Chondrocyte (in vitro differentiated cells): ENCODE results near the gene FAM83C. TPM values are rescaled to one million over a fixed set of nuclear protein-coding genes. Genes with fewer than 3 reads are reported as not detected.

Source experiments
- DNase-seq: peaks from one replicate; pipeline ENCODE4 v3.0.0; 2021; ENCODE audit warnings: mixed read lengths, low spot score
- H3K27ac Mint-ChIP-seq: one replicate; pipeline ENCODE4 v1.8.0; 2021; ENCODE audit warnings: mild to moderate bottlenecking, moderate library complexity, mixed read lengths; ENCODE audit not compliant: unreplicated experiment
- H3K27me3 Mint-ChIP-seq: 2 replicates; pipeline ENCODE4 v1.8.0; 2021; ENCODE audit warnings: low read depth, mixed read lengths
- H3K36me3 Mint-ChIP-seq: 2 replicates; pipeline ENCODE4 v1.8.0; 2021; ENCODE audit warnings: low read depth, mixed read lengths
- H3K4me1 Mint-ChIP-seq: 2 replicates; pipeline ENCODE4 v1.8.0; 2021; ENCODE audit warnings: low read depth, mild to moderate bottlenecking, mixed read lengths
- H3K4me3 Mint-ChIP-seq: one replicate; pipeline ENCODE4 v1.8.0; 2021; ENCODE audit warnings: mild to moderate bottlenecking, moderate library complexity, mixed read lengths; ENCODE audit not compliant: unreplicated experiment
- H3K9me3 Mint-ChIP-seq: 2 replicates; pipeline ENCODE4 v1.8.0; 2021; ENCODE audit warnings: low read depth, mixed read lengths
- total RNA-seq: library from RNA; stranded (reverse); gene quantifications from 3 replicates; pipeline ENCODE4 v1.2.1, GENCODE V29; 2021
- TF ChIP-seq, protein P1 (sequence below): fragments of 200-600 bp; sonication (generic); IDR thresholded peaks from 2 replicates; pipeline ENCODE4 v1.5.0; 2021; ENCODE audit warnings: antibody characterized with exemption, mild to moderate bottlenecking, moderate library complexity

FAM83C gene
- total RNA-seq, 1 donor from 2014 or later: not detected

DNA sequence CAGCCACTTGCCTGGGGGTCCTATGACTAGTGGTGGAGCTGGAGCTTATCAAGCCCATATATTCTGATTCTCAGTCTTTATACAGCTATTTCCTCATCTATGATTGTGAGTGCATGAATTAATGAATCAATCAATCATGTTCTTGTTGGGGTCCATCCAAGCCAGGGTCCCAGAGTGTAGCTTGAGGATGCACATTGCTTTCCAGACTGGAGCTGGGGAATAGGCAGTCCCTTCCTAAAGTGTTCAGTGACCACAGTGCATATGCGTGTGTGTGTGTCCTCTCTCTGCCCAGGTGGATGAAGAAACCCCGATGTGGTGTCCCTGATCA is 40.6 kb downstream of the FAM83C start:
- peaks cover 5% of the 10 kb centered on the region for H3K36me3 Mint-ChIP-seq
- H3K4me3 Mint-ChIP-seq: no peak overlapping the region
- no peaks in the 10 kb centered on the region for H3K27me3 Mint-ChIP-seq
- H3K27ac Mint-ChIP-seq: no peak overlapping the region
- DNase-seq: no peak
- TF ChIP-seq, protein P1, sequence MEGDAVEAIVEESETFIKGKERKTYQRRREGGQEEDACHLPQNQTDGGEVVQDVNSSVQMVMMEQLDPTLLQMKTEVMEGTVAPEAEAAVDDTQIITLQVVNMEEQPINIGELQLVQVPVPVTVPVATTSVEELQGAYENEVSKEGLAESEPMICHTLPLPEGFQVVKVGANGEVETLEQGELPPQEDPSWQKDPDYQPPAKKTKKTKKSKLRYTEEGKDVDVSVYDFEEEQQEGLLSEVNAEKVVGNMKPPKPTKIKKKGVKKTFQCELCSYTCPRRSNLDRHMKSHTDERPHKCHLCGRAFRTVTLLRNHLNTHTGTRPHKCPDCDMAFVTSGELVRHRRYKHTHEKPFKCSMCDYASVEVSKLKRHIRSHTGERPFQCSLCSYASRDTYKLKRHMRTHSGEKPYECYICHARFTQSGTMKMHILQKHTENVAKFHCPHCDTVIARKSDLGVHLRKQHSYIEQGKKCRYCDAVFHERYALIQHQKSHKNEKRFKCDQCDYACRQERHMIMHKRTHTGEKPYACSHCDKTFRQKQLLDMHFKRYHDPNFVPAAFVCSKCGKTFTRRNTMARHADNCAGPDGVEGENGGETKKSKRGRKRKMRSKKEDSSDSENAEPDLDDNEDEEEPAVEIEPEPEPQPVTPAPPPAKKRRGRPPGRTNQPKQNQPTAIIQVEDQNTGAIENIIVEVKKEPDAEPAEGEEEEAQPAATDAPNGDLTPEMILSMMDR: no peak
- H3K4me1 Mint-ChIP-seq: peaks cover 4% of the 10 kb centered on the region
- H3K9me3 Mint-ChIP-seq: no peaks in the 10 kb centered on the region

DNA sequence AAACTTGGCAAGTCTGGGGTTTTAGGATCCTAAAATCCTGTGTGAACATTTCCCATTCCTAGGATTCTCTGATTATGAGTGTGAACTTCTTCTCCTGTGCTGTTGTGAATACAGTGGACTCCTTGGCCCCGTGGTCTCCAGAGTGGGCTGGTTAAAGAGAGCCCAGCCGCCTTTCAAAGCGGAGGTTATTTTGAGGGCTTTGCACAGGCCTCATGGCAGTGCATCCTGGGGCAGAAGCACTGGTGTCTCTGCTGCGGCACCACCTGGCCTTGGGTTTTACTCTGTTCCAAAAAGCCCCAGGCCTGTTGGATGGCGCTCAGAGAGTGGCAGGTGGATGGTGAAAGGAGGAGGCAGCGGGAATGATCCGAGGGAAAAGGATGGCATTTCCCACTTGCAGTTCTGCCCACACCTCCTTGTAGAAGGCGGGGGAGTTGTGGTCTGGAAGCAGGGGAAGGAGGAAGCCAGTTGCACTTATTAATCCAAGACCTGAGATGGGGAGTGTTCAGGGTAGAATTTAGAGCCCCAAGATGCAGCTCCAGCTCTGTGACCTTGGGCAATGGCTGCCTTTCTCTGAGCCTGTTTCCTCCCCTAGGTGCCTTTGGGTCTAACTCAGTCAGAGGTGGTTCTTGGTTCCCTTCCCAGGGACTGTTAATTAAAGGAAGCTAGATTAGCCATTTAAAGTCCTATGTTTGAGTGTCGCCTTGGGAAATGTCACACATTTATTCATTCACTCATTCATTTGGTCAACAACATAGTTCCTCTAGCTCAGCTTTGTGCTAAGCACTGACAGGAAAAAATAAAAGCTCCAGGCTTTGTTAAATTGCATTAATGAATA is 43.4 kb downstream of the FAM83C start:
- Mint-ChIP-seq H3K27ac (no peak overlapping the region), H3K4me1 (peaks cover 4% of the 10 kb centered on the region), H3K36me3 (peaks cover 2% of the 10 kb centered on the region), H3K4me3 (no peak overlapping the region), H3K27me3 (peaks cover 2% of the 10 kb centered on the region), H3K9me3 (no peaks in the 10 kb centered on the region)
- TF ChIP-seq, protein P1: no peak
- DNase-seq: no peak

DNA sequence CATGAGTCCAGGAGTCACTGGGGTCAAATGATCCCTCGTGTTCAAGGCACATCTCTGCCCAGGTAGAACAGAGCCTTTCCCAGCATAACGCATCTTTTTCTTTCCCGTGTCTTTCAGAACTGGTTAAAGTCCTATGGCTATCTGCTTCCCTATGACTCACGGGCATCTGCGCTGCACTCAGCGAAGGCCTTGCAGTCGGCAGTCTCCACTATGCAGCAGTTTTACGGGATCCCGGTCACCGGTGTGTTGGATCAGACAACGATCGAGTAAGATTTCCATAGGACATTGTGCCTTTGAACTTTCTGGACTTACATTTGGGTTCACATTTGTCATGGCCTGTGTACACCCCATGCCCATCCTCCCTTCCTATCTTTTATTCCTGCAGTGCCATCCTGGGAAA is 45.5 kb downstream of the FAM83C start:
- Mint-ChIP-seq H3K27ac (no peak overlapping the region), H3K9me3 (no peaks in the 10 kb centered on the region), H3K36me3 (peaks cover 2% of the 10 kb centered on the region), H3K4me3 (no peak overlapping the region), H3K4me1 (peaks cover 4% of the 10 kb centered on the region), H3K27me3 (peaks cover 2% of the 10 kb centered on the region)
- TF ChIP-seq, protein P1: no peak
- DNase-seq: no peak

DNA sequence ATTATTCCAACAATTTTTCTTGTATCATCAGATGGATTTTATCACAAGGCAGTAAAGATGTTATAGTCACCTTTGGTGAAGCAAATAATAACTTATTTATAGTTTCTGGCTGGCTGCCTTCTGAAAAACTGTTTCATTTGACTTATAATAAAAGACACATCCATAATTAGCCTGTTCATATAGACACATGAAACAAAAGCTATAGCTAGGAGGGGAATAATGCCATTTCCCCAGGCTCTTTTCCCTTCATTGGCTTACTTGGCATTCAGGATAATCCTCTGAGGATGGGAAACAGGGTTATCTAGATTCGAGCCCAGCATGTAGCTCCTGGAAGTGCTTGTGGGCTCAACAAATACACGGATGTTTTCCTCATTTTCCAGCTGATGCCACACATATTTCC is 48.2 kb downstream of the FAM83C start:
- Mint-ChIP-seq H3K27ac (no peak overlapping the region), H3K4me1 (peaks cover 12% of the 10 kb centered on the region), H3K36me3 (peaks cover 2% of the 10 kb centered on the region), H3K27me3 (peaks cover 6% of the 10 kb centered on the region), H3K9me3 (no peaks in the 10 kb centered on the region), H3K4me3 (no peak overlapping the region)
- TF ChIP-seq, protein P1: no peak
- DNase-seq: no peak

DNA sequence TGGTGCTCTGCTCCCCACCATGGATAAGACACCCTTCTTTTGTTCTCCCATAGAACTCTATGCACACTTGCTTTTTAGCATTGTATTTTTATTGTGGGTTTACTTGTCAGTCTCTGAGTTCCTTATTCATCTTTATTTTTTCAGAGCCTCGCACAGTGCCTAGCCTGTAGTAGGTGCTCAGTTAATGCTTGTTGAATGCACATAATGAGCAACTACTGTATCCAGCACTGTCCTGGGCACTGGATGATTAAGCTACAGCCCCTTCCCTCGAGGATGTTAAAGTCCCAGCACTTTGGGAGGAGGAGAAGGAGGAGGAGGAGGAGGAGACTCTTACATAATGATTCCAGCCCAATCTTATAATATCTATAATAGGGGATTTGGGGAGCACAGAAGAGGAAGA is 48.9 kb downstream of the FAM83C start:
- TF ChIP-seq, protein P1: no peak
- Mint-ChIP-seq H3K27me3 (peaks cover 6% of the 10 kb centered on the region), H3K36me3 (peaks cover 2% of the 10 kb centered on the region), H3K4me3 (no peak overlapping the region), H3K9me3 (no peaks in the 10 kb centered on the region), H3K4me1 (peaks cover 8% of the 10 kb centered on the region), H3K27ac (no peak overlapping the region)
- no peak for DNase-seq
